Measurements from ENCODE around the gene FRY.

The FRY gene

GRCh38 chr13:32035716-32036115 is 4.1 kb downstream of the FRY start:
- TF ChIP-seq EZH2phosphoT487 (IDR thresholded peaks at IDR 0.05; ENCODE audit: borderline replicate concordance) (no peak), CTCF (conservative IDR thresholded peaks at IDR 0.05; ENCODE audit: low read length) (no peak)
- no peaks in the 10 kb centered on the region for H3K9me2 ChIP-seq (replicated peaks; ENCODE audit: low read depth, low read length)
- no peaks in the 10 kb centered on the region for H3K9me3 ChIP-seq (ENCODE audit: insufficient read depth, low read depth, low read length)
- no peak overlapping the region for H2AFZ ChIP-seq (ENCODE audit: low read length)
- no peaks in the 10 kb centered on the region for H3K79me2 ChIP-seq (ENCODE audit: insufficient read depth, low read length)
- no peak overlapping the region for H3K9ac ChIP-seq (ENCODE audit: low read depth, low read length, poor library complexity, severe bottlenecking)
- no peak overlapping the region for H3K4me2 ChIP-seq (ENCODE audit: low read depth, low read length, poor library complexity, severe bottlenecking)
- no peak overlapping the region for H3K4me3 ChIP-seq (ENCODE audit: low read length, poor library complexity, severe bottlenecking)
- no peaks in the 10 kb centered on the region for H4K20me1 ChIP-seq (ENCODE audit: insufficient read depth, low read length, poor library complexity, severe bottlenecking)
- H3K36me3 ChIP-seq (ENCODE audit: insufficient read depth, low read length) = no peaks in the 10 kb centered on the region
- peaks cover 11% of the 10 kb centered on the region for H3K4me1 ChIP-seq (ENCODE audit: insufficient read depth, low read length, poor library complexity, severe bottlenecking)
- no peaks in the 10 kb centered on the region for H3K27me3 ChIP-seq (ENCODE audit: insufficient read depth, low read length, poor library complexity, severe bottlenecking)
- no peaks in the 10 kb centered on the region for H3F3A ChIP-seq (ENCODE audit: low read depth)

GRCh38 chr13:32036126-32036695 is 4.6 kb downstream of the FRY start:
- no peaks in the 10 kb centered on the region for H4K20me1 ChIP-seq (ENCODE audit: insufficient read depth, low read length, poor library complexity, severe bottlenecking)
- H3K36me3 ChIP-seq (ENCODE audit: insufficient read depth, low read length) = no peaks in the 10 kb centered on the region
- H3K4me2 ChIP-seq (ENCODE audit: low read depth, low read length, poor library complexity, severe bottlenecking) = peak overlapping the region; percentile 53
- H2AFZ ChIP-seq (ENCODE audit: low read length) = 0 out of 2 replicates have a peak overlapping the region, but pooled peaks have one; percentile 63
- H3K9ac ChIP-seq (ENCODE audit: low read depth, low read length, poor library complexity, severe bottlenecking) = no peak overlapping the region
- TF ChIP-seq EZH2phosphoT487 (IDR thresholded peaks at IDR 0.05; ENCODE audit: borderline replicate concordance) = no peak
- no peak for TF ChIP-seq CTCF (conservative IDR thresholded peaks at IDR 0.05; ENCODE audit: low read length)
- peaks cover 11% of the 10 kb centered on the region for H3K4me1 ChIP-seq (ENCODE audit: insufficient read depth, low read length, poor library complexity, severe bottlenecking)
- no peak overlapping the region for H3K4me3 ChIP-seq (ENCODE audit: low read length, poor library complexity, severe bottlenecking)
- H3F3A ChIP-seq (ENCODE audit: low read depth) = no peaks in the 10 kb centered on the region
- H3K27me3 ChIP-seq (ENCODE audit: insufficient read depth, low read length, poor library complexity, severe bottlenecking) = no peaks in the 10 kb centered on the region
- H3K9me2 ChIP-seq (replicated peaks; ENCODE audit: low read depth, low read length) = no peaks in the 10 kb centered on the region
- H3K79me2 ChIP-seq (ENCODE audit: insufficient read depth, low read length) = no peaks in the 10 kb centered on the region
- no peaks in the 10 kb centered on the region for H3K9me3 ChIP-seq (ENCODE audit: insufficient read depth, low read depth, low read length)

GRCh38 chr13:32036757-32037156 is 5.2 kb downstream of the FRY start:
- Histone ChIP-seq H3K79me2 (ENCODE audit: insufficient read depth, low read length) (no peaks in the 10 kb centered on the region), H3K9me2 (replicated peaks; ENCODE audit: low read depth, low read length) (no peaks in the 10 kb centered on the region), H2AFZ (ENCODE audit: low read length) (peak overlapping the region; percentile 63; the same call in 1 of the 2 replicates), H3K27me3 (ENCODE audit: insufficient read depth, low read length, poor library complexity, severe bottlenecking) (no peaks in the 10 kb centered on the region), H3K4me2 (ENCODE audit: low read depth, low read length, poor library complexity, severe bottlenecking) (peak overlapping the region; percentile 53), H3K4me3 (ENCODE audit: low read length, poor library complexity, severe bottlenecking) (no peak overlapping the region), H3K36me3 (ENCODE audit: insufficient read depth, low read length) (no peaks in the 10 kb centered on the region), H3K4me1 (ENCODE audit: insufficient read depth, low read length, poor library complexity, severe bottlenecking) (peaks cover 16% of the 10 kb centered on the region), H3K9ac (ENCODE audit: low read depth, low read length, poor library complexity, severe bottlenecking) (peak overlapping the region; percentile 32), H3K9me3 (ENCODE audit: insufficient read depth, low read depth, low read length) (no peaks in the 10 kb centered on the region), H4K20me1 (ENCODE audit: insufficient read depth, low read length, poor library complexity, severe bottlenecking) (no peaks in the 10 kb centered on the region), H3F3A (ENCODE audit: low read depth) (no peaks in the 10 kb centered on the region)
- TF ChIP-seq CTCF (conservative IDR thresholded peaks at IDR 0.05; ENCODE audit: low read length) = no peak
